ENCODE measurements around the gene MSANTD3.

The MSANTD3 gene

GRCh38 chr9:100465274-100465673 is 38.3 kb downstream of the MSANTD3 start:
- DNase-seq = peak in 2 of 51 donors; percentile 26 to 31

GRCh38 chr9:100465761-100466160 is 38.8 kb downstream of the MSANTD3 start:
- no peak for DNase-seq

- DNase-seq = peak in 3 of 51 donors; percentile 7 to 25 (median 14)
Measured at GRCh38 chr9:100466171-100466828, 39.4 kb downstream of the MSANTD3 start.

- DNase-seq = no peak
Measured at GRCh38 chr9:100466829-100467221, 39.9 kb downstream of the MSANTD3 start.

- DNase-seq = no peak
Measured at GRCh38 chr9:100468041-100468440, 41.1 kb downstream of the MSANTD3 start.

GRCh38 chr9:100472268-100472667 is 45.3 kb downstream of the MSANTD3 start:
- DNase-seq = no peak

- peak in 42 of 51 donors; percentile 10 to 83 (median 57) for DNase-seq
Measured at GRCh38 chr9:100472788-100473275, 45.9 kb downstream of the MSANTD3 start, which contains the start of gene TMEFF1. Gene TMEFF1, plus strand, starts transcription at chr9:100473149. Its CDS starts 396 bp downstream, at chr9:100473545.

- DNase-seq = peak in 20 of 51 donors; percentile 29 to 71 (median 46)
Measured at GRCh38 chr9:100473276-100474081, 46.5 kb downstream of the MSANTD3 start.

GRCh38 chr9:100474082-100474923 is 47.4 kb downstream of the MSANTD3 start:
- peak in 19 of 51 donors; percentile 10 to 67 (median 33) for DNase-seq

GRCh38 chr9:100474924-100475276 is 48.0 kb downstream of the MSANTD3 start:
- peak in 2 of 51 donors; percentile 56 to 57 for DNase-seq

- DNase-seq = no peak
Measured at GRCh38 chr9:100477241-100477640, 50.3 kb downstream of the MSANTD3 start.

- DNase-seq = no peak
Measured at GRCh38 chr9:100478192-100478591, 51.2 kb downstream of the MSANTD3 start.

GRCh38 chr9:100479820-100480219 is 52.9 kb downstream of the MSANTD3 start:
- no peak for DNase-seq

- no peak for DNase-seq
Measured at GRCh38 chr9:100485196-100485595, 58.3 kb downstream of the MSANTD3 start.

GRCh38 chr9:100486479-100487176 is 59.7 kb downstream of the MSANTD3 start:
- DNase-seq = no peak

- DNase-seq = no peak
Measured at GRCh38 chr9:100488177-100488576, 61.2 kb downstream of the MSANTD3 start.

- DNase-seq = peak in 1 of 51 donors; percentile 45
Measured at GRCh38 chr9:100489836-100490235, 62.9 kb downstream of the MSANTD3 start.

- peak in 2 of 51 donors; percentile 7 to 33 for DNase-seq
Measured at GRCh38 chr9:100492952-100493351, 66.0 kb downstream of the MSANTD3 start.

GRCh38 chr9:100498592-100498991 is 71.6 kb downstream of the MSANTD3 start:
- DNase-seq = no peak

- DNase-seq = no peak
Measured at GRCh38 chr9:100499460-100499859, 72.5 kb downstream of the MSANTD3 start.

- no peak for DNase-seq
Measured at GRCh38 chr9:100499866-100500265, 72.9 kb downstream of the MSANTD3 start.

Measured in hypothalamus (tissue), 51 donors.